NOMO-1 (cell line): ENCODE results near the gene ARHGEF37.
"Not testable (repeated sequence)": the region's sequence is repeated elsewhere in the genome, so short reads cannot be mapped to it uniquely, and the experiment has no call there.

Experiments
- DNase-seq, 2 experiments: peaks; one replicate each; lab custom pipeline; 2025; ENCODE audit not compliant: unreplicated experiment in 2 of 2; lab: John Stamatoyannopoulos, UW

Gene ARHGEF37

GRCh38 chr5:149667829-149668330, 86.6 kb downstream of the ARHGEF37 start:
- peak; percentile 73 to 83 for DNase-seq

GRCh38 chr5:149669273-149669672, 88.0 kb downstream of the ARHGEF37 start:
- not testable (repeated sequence) for DNase-seq

- no peak for DNase-seq
Observed at GRCh38 chr5:149671544-149671943, 90.2 kb downstream of the ARHGEF37 start.

GRCh38 chr5:149672701-149673476, 91.6 kb downstream of the ARHGEF37 start:
- no peak for DNase-seq

- DNase-seq, result no peak
Observed at GRCh38 chr5:149674686-149675085, 93.4 kb downstream of the ARHGEF37 start.

GRCh38 chr5:149675610-149676201, 94.4 kb downstream of the ARHGEF37 start:
- DNase-seq, result no peak

GRCh38 chr5:149677731-149678130, 96.4 kb downstream of the ARHGEF37 start:
- peak; percentile 71 to 72 for DNase-seq

GRCh38 chr5:149679876-149680809, 98.8 kb downstream of the ARHGEF37 start:
- DNase-seq, result peak; percentile 70 to 93

- peak; percentile 97 to 98 for DNase-seq
Observed at GRCh38 chr5:149680810-149681221, 99.5 kb downstream of the ARHGEF37 start.

- DNase-seq, result no peak
Observed at GRCh38 chr5:149681252-149681651, 100.0 kb downstream of the ARHGEF37 start.

- DNase-seq, result no peak
Observed at GRCh38 chr5:149681922-149682321, 100.6 kb downstream of the ARHGEF37 start.

- peak; percentile 13 to 16 for DNase-seq
Observed at GRCh38 chr5:149682532-149683075, 101.3 kb downstream of the ARHGEF37 start.

- peak; percentile 63 to 77 for DNase-seq
Observed at GRCh38 chr5:149683964-149684363, 102.7 kb downstream of the ARHGEF37 start.

- DNase-seq, result peak; percentile 29 to 77
Observed at GRCh38 chr5:149684371-149684770, 103.1 kb downstream of the ARHGEF37 start.
